ENCODE measurements around the gene DDX21.
"Not testable (repeated sequence)": the region's sequence is repeated elsewhere in the genome, so short reads cannot be mapped to it uniquely, and the experiment has no call there.

The DDX21 gene

GRCh38 chr10:68963151-68963550 lies 7.2 kb downstream of the DDX21 start:
- Histone ChIP-seq H3K36me3 (ENCODE audit: control insufficient read depth in 1 of 2, insufficient read depth in 2 of 2, low read depth in 1 of 2, low read length in 2 of 2) (peaks cover 31 to 84% of the 10 kb centered on the region in 2 experiments), H2BK5ac (ENCODE audit: low read depth, low read length, poor library complexity, severe bottlenecking) (no peak overlapping the region), H2AK5ac (ENCODE audit: low read length, severe bottlenecking) (no peak overlapping the region), H3K14ac (ENCODE audit: low read length in 2 of 2) (no peak overlapping the region), H3K27me3 (ENCODE audit: control insufficient read depth in 1 of 2, insufficient read depth in 1 of 2, low read length in 2 of 2) (no peaks in the 10 kb centered on the region), H3K18ac (ENCODE audit: low read depth in 1 of 2, low read length in 2 of 2) (no peak overlapping the region), H2BK120ac (ENCODE audit: low read depth, low read length) (no peak overlapping the region), H3K79me1 (replicated peaks; ENCODE audit: low read length, poor library complexity, severe bottlenecking) (peaks cover 8% of the 10 kb centered on the region), H3K23ac (ENCODE audit: low read length in 2 of 2) (no peak overlapping the region), H3K4ac (ENCODE audit: low read depth in 1 of 2, low read length in 2 of 2) (no peak overlapping the region), H4K8ac (ENCODE audit: low read length) (no peak overlapping the region), H4K91ac (ENCODE audit: low read length) (no peak overlapping the region), H3K27ac (ENCODE audit: low read length, poor library complexity, severe bottlenecking) (no peak overlapping the region), H3K4me3 (ENCODE audit: insufficient read depth in 1 of 2, low read depth in 1 of 2, low read length in 2 of 2) (no peak overlapping the region), H2AFZ (ENCODE audit: low read depth, low read length) (no peak overlapping the region), H2BK15ac (ENCODE audit: low read depth, poor library complexity, severe bottlenecking) (no peak overlapping the region), H3K9me3 (ENCODE audit: control insufficient read depth, low read length) (no peaks in the 10 kb centered on the region), H3K9ac (ENCODE audit: low read length) (no peak overlapping the region), H3K4me1 (ENCODE audit: control insufficient read depth, insufficient read depth, low read depth, low read length) (no peaks in the 10 kb centered on the region), H2BK12ac (ENCODE audit: low read length in 2 of 2) (no peak overlapping the region), H3K4me2 (ENCODE audit: low read length, poor library complexity, severe bottlenecking) (no peak overlapping the region)
- WGBS, result 78% methylated on average over 4 of the region's 4 CpGs
- DNase-seq, result no peak

- H2BK120ac ChIP-seq (ENCODE audit: low read depth, low read length), result no peak overlapping the region
- no peak overlapping the region for H3K18ac ChIP-seq (ENCODE audit: low read depth in 1 of 2, low read length in 2 of 2)
- peak overlapping the region; percentile 8 for H3K9ac ChIP-seq (ENCODE audit: low read length)
- no peak overlapping the region for H3K23ac ChIP-seq (ENCODE audit: low read length in 2 of 2)
- no peak overlapping the region for H2BK12ac ChIP-seq (ENCODE audit: low read length in 2 of 2)
- H4K91ac ChIP-seq (ENCODE audit: low read length), result no peak overlapping the region
- H3K4me3 ChIP-seq (ENCODE audit: insufficient read depth in 1 of 2, low read depth in 1 of 2, low read length in 2 of 2), result no peak overlapping the region
- no peak overlapping the region for H2BK15ac ChIP-seq (ENCODE audit: low read depth, poor library complexity, severe bottlenecking)
- no peak overlapping the region for H3K14ac ChIP-seq (ENCODE audit: low read length in 2 of 2)
- no peak overlapping the region for H3K4me2 ChIP-seq (ENCODE audit: low read length, poor library complexity, severe bottlenecking)
- no peak overlapping the region for H2AFZ ChIP-seq (ENCODE audit: low read depth, low read length)
- no peak overlapping the region for H3K4ac ChIP-seq (ENCODE audit: low read depth in 1 of 2, low read length in 2 of 2)
- no peaks in the 10 kb centered on the region for H3K27me3 ChIP-seq (ENCODE audit: control insufficient read depth in 1 of 2, insufficient read depth in 1 of 2, low read length in 2 of 2)
- no peak for DNase-seq
- WGBS, result 97% methylated on average over 5 of the region's 5 CpGs
- peaks cover 28% of the 10 kb centered on the region for H3K79me1 ChIP-seq (replicated peaks; ENCODE audit: low read length, poor library complexity, severe bottlenecking)
- H2BK5ac ChIP-seq (ENCODE audit: low read depth, low read length, poor library complexity, severe bottlenecking), result no peak overlapping the region
- peaks cover 45 to 97% of the 10 kb centered on the region in 2 experiments for H3K36me3 ChIP-seq (ENCODE audit: control insufficient read depth in 1 of 2, insufficient read depth in 2 of 2, low read depth in 1 of 2, low read length in 2 of 2)
- no peaks in the 10 kb centered on the region for H3K4me1 ChIP-seq (ENCODE audit: control insufficient read depth, insufficient read depth, low read depth, low read length)
- no peaks in the 10 kb centered on the region for H3K9me3 ChIP-seq (ENCODE audit: control insufficient read depth, low read length)
- no peak overlapping the region for H2AK5ac ChIP-seq (ENCODE audit: low read length, severe bottlenecking)
- no peak overlapping the region for H4K8ac ChIP-seq (ENCODE audit: low read length)
- no peak overlapping the region for H3K27ac ChIP-seq (ENCODE audit: low read length, poor library complexity, severe bottlenecking)
Measured at GRCh38 chr10:68973975-68974374, 18.0 kb downstream of the DDX21 start.

GRCh38 chr10:68975936-68976473 lies 20.0 kb downstream of the DDX21 start:
- 94% methylated on average over 3 of the region's 5 CpGs for WGBS
- Histone ChIP-seq H3K36me3 (ENCODE audit: control insufficient read depth in 1 of 2, insufficient read depth in 2 of 2, low read depth in 1 of 2, low read length in 2 of 2) (peaks cover 43 to 97% of the 10 kb centered on the region in 2 experiments), H3K79me1 (replicated peaks; ENCODE audit: low read length, poor library complexity, severe bottlenecking) (peaks cover 25% of the 10 kb centered on the region)
- not testable (repeated sequence) for H3K18ac ChIP-seq (ENCODE audit: low read depth in 1 of 2, low read length in 2 of 2); H2BK5ac ChIP-seq (ENCODE audit: low read depth, low read length, poor library complexity, severe bottlenecking); H2AK5ac ChIP-seq (ENCODE audit: low read length, severe bottlenecking); H3K9me3 ChIP-seq (ENCODE audit: control insufficient read depth, low read length); H3K4ac ChIP-seq (ENCODE audit: low read depth in 1 of 2, low read length in 2 of 2); H3K9ac ChIP-seq (ENCODE audit: low read length); H3K4me3 ChIP-seq (ENCODE audit: insufficient read depth in 1 of 2, low read depth in 1 of 2, low read length in 2 of 2); DNase-seq; H2AFZ ChIP-seq (ENCODE audit: low read depth, low read length); H3K27ac ChIP-seq (ENCODE audit: low read length, poor library complexity, severe bottlenecking); H2BK15ac ChIP-seq (ENCODE audit: low read depth, poor library complexity, severe bottlenecking); H3K14ac ChIP-seq (ENCODE audit: low read length in 2 of 2); H3K4me1 ChIP-seq (ENCODE audit: control insufficient read depth, insufficient read depth, low read depth, low read length); H3K4me2 ChIP-seq (ENCODE audit: low read length, poor library complexity, severe bottlenecking); H2BK12ac ChIP-seq (ENCODE audit: low read length in 2 of 2); H3K23ac ChIP-seq (ENCODE audit: low read length in 2 of 2); H3K27me3 ChIP-seq (ENCODE audit: control insufficient read depth in 1 of 2, insufficient read depth in 1 of 2, low read length in 2 of 2); H2BK120ac ChIP-seq (ENCODE audit: low read depth, low read length); H4K91ac ChIP-seq (ENCODE audit: low read length); H4K8ac ChIP-seq (ENCODE audit: low read length)

GRCh38 chr10:68979738-68980137 lies 23.8 kb downstream of the DDX21 start:
- not testable (repeated sequence) for H4K8ac ChIP-seq (ENCODE audit: low read length); H3K27me3 ChIP-seq (ENCODE audit: control insufficient read depth in 1 of 2, insufficient read depth in 1 of 2, low read length in 2 of 2); H2BK5ac ChIP-seq (ENCODE audit: low read depth, low read length, poor library complexity, severe bottlenecking); H3K4me1 ChIP-seq (ENCODE audit: control insufficient read depth, insufficient read depth, low read depth, low read length); H2BK15ac ChIP-seq (ENCODE audit: low read depth, poor library complexity, severe bottlenecking); H3K27ac ChIP-seq (ENCODE audit: low read length, poor library complexity, severe bottlenecking); H4K91ac ChIP-seq (ENCODE audit: low read length); H2AK5ac ChIP-seq (ENCODE audit: low read length, severe bottlenecking); H3K4me3 ChIP-seq (ENCODE audit: insufficient read depth in 1 of 2, low read depth in 1 of 2, low read length in 2 of 2); H3K9me3 ChIP-seq (ENCODE audit: control insufficient read depth, low read length); H3K23ac ChIP-seq (ENCODE audit: low read length in 2 of 2); H2AFZ ChIP-seq (ENCODE audit: low read depth, low read length); H3K18ac ChIP-seq (ENCODE audit: low read depth in 1 of 2, low read length in 2 of 2); H2BK120ac ChIP-seq (ENCODE audit: low read depth, low read length); H3K4ac ChIP-seq (ENCODE audit: low read depth in 1 of 2, low read length in 2 of 2); H2BK12ac ChIP-seq (ENCODE audit: low read length in 2 of 2); H3K9ac ChIP-seq (ENCODE audit: low read length); DNase-seq; H3K4me2 ChIP-seq (ENCODE audit: low read length, poor library complexity, severe bottlenecking); H3K14ac ChIP-seq (ENCODE audit: low read length in 2 of 2)
- H3K36me3 ChIP-seq (ENCODE audit: control insufficient read depth in 1 of 2, insufficient read depth in 2 of 2, low read depth in 1 of 2, low read length in 2 of 2), result peaks cover 33 to 97% of the 10 kb centered on the region in 2 experiments
- H3K79me1 ChIP-seq (replicated peaks; ENCODE audit: low read length, poor library complexity, severe bottlenecking), result peaks cover 20% of the 10 kb centered on the region
- 98% methylated on average over 6 of the region's 6 CpGs for WGBS
